ENCODE data around the gene CDH13.

CDH13 gene

DNA sequence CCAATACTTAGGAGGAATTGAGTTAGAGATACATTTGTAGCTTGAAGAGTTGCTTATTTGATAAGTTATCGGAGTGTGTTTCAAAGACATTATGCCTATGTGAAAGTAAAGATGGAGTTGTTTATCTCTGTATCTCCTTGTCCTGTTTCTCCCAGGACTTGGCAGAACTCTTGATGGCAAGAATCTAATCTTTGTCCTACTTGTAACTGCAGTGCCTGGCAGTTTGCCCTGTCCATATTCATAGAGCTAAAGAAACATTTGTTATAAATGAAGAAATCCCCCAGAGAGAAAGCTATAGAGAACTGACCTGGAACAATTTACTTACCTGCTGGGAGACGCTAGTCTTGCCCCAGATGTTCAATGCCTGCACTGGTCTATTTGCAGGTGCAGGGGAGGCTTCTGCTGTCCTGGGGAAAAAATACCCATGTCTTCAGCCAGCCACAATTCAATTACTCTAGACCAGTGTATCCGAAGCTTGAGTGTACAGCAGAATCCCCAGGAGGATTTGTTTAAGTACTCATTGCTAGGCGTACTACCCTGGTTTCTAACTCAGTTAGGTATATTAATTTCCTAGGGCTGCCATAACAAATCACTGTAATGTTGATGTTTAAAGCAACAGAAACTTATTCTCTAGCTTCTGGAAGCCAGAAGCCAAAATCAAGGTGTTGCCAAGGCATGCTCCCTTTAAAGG is 771.0 kb downstream of the CDH13 start:
- Histone ChIP-seq H2BK5ac (ENCODE audit: low read depth, low read length, poor library complexity, severe bottlenecking) (no peak overlapping the region), H3K4me3 (ENCODE audit: insufficient read depth in 1 of 2, low read depth in 1 of 2, low read length in 2 of 2) (no peak overlapping the region), H2BK12ac (ENCODE audit: low read length in 2 of 2) (no peak overlapping the region), H2BK120ac (ENCODE audit: low read depth, low read length) (no peak overlapping the region), H3K14ac (ENCODE audit: low read length in 2 of 2) (no peak overlapping the region), H2AFZ (ENCODE audit: low read depth, low read length) (no peak overlapping the region), H3K4me1 (ENCODE audit: control insufficient read depth, insufficient read depth, low read depth, low read length) (peaks cover 1% of the 10 kb centered on the region), H4K8ac (ENCODE audit: low read length) (no peak overlapping the region), H3K4me2 (ENCODE audit: low read length, poor library complexity, severe bottlenecking) (no peak overlapping the region), H3K23ac (ENCODE audit: low read length in 2 of 2) (no peak overlapping the region), H2AK5ac (ENCODE audit: low read length, severe bottlenecking) (no peak overlapping the region), H3K79me1 (replicated peaks; ENCODE audit: low read length, poor library complexity, severe bottlenecking) (peaks cover 2% of the 10 kb centered on the region), H3K4ac (ENCODE audit: low read depth in 1 of 2, low read length in 2 of 2) (no peak overlapping the region), H2BK15ac (ENCODE audit: low read depth, poor library complexity, severe bottlenecking) (no peak overlapping the region), H3K27ac (ENCODE audit: low read length, poor library complexity, severe bottlenecking) (no peak overlapping the region), H3K18ac (ENCODE audit: low read depth in 1 of 2, low read length in 2 of 2) (no peak overlapping the region), H3K27me3 (ENCODE audit: control insufficient read depth in 1 of 2, insufficient read depth in 1 of 2, low read length in 2 of 2) (no peaks in the 10 kb centered on the region), H4K91ac (ENCODE audit: low read length) (no peak overlapping the region), H3K36me3 (ENCODE audit: control insufficient read depth in 1 of 2, insufficient read depth in 2 of 2, low read depth in 1 of 2, low read length in 2 of 2) (no peaks in the 10 kb centered on the region), H3K9ac (ENCODE audit: low read length) (no peak overlapping the region), H3K9me3 (ENCODE audit: control insufficient read depth, low read length) (no peaks in the 10 kb centered on the region)
- no peak for DNase-seq
- WGBS, result 98% methylated on average over 2 of the region's 4 CpGs

DNA sequence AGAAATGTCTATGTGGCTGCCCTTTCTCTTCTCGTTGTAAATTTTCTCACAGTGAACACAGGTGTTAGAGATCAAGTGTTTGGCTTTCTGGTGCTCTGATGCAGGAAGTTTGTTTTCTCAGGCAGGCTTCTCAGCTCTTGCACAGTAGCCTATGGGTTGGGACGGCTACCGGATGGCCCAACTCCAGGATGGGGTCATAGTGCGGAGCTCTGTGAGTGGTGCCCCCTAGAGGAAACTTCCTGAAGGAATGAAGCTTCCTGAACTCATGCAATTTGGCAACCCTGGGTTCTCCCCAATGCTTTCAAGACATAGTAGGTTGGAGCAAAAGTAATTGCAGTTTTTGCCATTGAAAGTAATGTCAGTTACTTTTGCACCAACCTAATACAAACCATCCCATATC is 773.5 kb downstream of the CDH13 start:
- no peak overlapping the region for H2AK5ac ChIP-seq (ENCODE audit: low read length, severe bottlenecking)
- no peak for DNase-seq

DNA sequence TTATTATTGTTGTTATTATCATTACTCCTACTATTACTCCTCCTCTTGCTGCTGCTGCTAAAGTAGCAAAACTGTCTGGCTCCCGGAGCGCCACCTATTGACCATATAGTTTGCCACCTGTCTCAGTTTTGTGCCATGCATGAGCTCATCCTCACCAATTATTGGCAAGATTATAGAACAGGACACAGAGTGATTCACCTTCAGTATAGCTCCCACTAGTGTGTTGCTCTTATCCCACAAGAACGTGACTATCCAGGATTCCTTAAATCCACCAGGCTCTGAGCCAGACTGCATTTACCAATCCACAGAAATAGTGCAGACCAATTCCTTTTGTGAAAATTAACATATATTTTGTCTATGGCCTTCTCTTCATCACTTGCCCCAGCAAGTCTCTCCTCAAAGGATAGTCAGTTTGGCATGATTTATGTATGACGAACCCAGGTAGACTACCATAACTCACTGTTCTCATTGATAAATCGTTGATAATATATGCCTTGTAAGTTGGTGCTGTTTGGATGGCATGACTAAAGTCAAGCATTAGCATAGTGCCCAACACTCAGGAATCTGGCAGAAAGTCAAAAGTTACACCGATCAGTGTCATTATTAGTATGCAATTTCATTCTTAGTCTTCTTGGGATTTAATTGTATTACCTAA is 775.5 kb downstream of the CDH13 start:
- H3K4me3 ChIP-seq (ENCODE audit: insufficient read depth in 1 of 2, low read depth in 1 of 2, low read length in 2 of 2), result no peak overlapping the region
- no peaks in the 10 kb centered on the region for H3K9me3 ChIP-seq (ENCODE audit: control insufficient read depth, low read length)
- H2BK15ac ChIP-seq (ENCODE audit: low read depth, poor library complexity, severe bottlenecking), result no peak overlapping the region
- no peak overlapping the region for H2AFZ ChIP-seq (ENCODE audit: low read depth, low read length)
- peaks cover 7% of the 10 kb centered on the region for H3K4me1 ChIP-seq (ENCODE audit: control insufficient read depth, insufficient read depth, low read depth, low read length)
- H3K18ac ChIP-seq (ENCODE audit: low read depth in 1 of 2, low read length in 2 of 2), result no peak overlapping the region
- no peak overlapping the region for H4K8ac ChIP-seq (ENCODE audit: low read length)
- H2BK120ac ChIP-seq (ENCODE audit: low read depth, low read length), result no peak overlapping the region
- H3K27ac ChIP-seq (ENCODE audit: low read length, poor library complexity, severe bottlenecking), result no peak overlapping the region
- no peaks in the 10 kb centered on the region for H3K36me3 ChIP-seq (ENCODE audit: control insufficient read depth in 1 of 2, insufficient read depth in 2 of 2, low read depth in 1 of 2, low read length in 2 of 2)
- H2AK5ac ChIP-seq (ENCODE audit: low read length, severe bottlenecking), result no peak overlapping the region
- H2BK12ac ChIP-seq (ENCODE audit: low read length in 2 of 2), result no peak overlapping the region
- H3K23ac ChIP-seq (ENCODE audit: low read length in 2 of 2), result no peak overlapping the region
- no peak for DNase-seq
- peaks cover 2% of the 10 kb centered on the region for H3K79me1 ChIP-seq (replicated peaks; ENCODE audit: low read length, poor library complexity, severe bottlenecking)
- WGBS, result 89% methylated on average over 3 of the region's 6 CpGs
- H4K91ac ChIP-seq (ENCODE audit: low read length), result no peak overlapping the region
- no peak overlapping the region for H2BK5ac ChIP-seq (ENCODE audit: low read depth, low read length, poor library complexity, severe bottlenecking)
- H3K4me2 ChIP-seq (ENCODE audit: low read length, poor library complexity, severe bottlenecking), result no peak overlapping the region
- no peak overlapping the region for H3K4ac ChIP-seq (ENCODE audit: low read depth in 1 of 2, low read length in 2 of 2)
- H3K14ac ChIP-seq (ENCODE audit: low read length in 2 of 2), result no peak overlapping the region
- H3K27me3 ChIP-seq (ENCODE audit: control insufficient read depth in 1 of 2, insufficient read depth in 1 of 2, low read length in 2 of 2), result no peaks in the 10 kb centered on the region
- H3K9ac ChIP-seq (ENCODE audit: low read length), result no peak overlapping the region

More for the DNA sequence above, 773.5 kb downstream of the CDH13 start:
- no peak overlapping the region for H3K18ac ChIP-seq (ENCODE audit: low read depth in 1 of 2, low read length in 2 of 2)
- no peak overlapping the region for H4K8ac ChIP-seq (ENCODE audit: low read length)
- H2BK12ac ChIP-seq (ENCODE audit: low read length in 2 of 2), result no peak overlapping the region
- H4K91ac ChIP-seq (ENCODE audit: low read length), result no peak overlapping the region
- H3K4me3 ChIP-seq (ENCODE audit: insufficient read depth in 1 of 2, low read depth in 1 of 2, low read length in 2 of 2), result no peak overlapping the region
- H3K9ac ChIP-seq (ENCODE audit: low read length), result no peak overlapping the region
- H3K4ac ChIP-seq (ENCODE audit: low read depth in 1 of 2, low read length in 2 of 2), result no peak overlapping the region
- H3K79me1 ChIP-seq (replicated peaks; ENCODE audit: low read length, poor library complexity, severe bottlenecking), result peaks cover 2% of the 10 kb centered on the region
- H2AFZ ChIP-seq (ENCODE audit: low read depth, low read length), result no peak overlapping the region
- no peaks in the 10 kb centered on the region for H3K9me3 ChIP-seq (ENCODE audit: control insufficient read depth, low read length)
- H3K4me1 ChIP-seq (ENCODE audit: control insufficient read depth, insufficient read depth, low read depth, low read length), result peaks cover 3% of the 10 kb centered on the region
- no peak overlapping the region for H3K23ac ChIP-seq (ENCODE audit: low read length in 2 of 2)
- H3K27me3 ChIP-seq (ENCODE audit: control insufficient read depth in 1 of 2, insufficient read depth in 1 of 2, low read length in 2 of 2), result no peaks in the 10 kb centered on the region
- H3K36me3 ChIP-seq (ENCODE audit: control insufficient read depth in 1 of 2, insufficient read depth in 2 of 2, low read depth in 1 of 2, low read length in 2 of 2), result no peaks in the 10 kb centered on the region
- no peak overlapping the region for H2BK15ac ChIP-seq (ENCODE audit: low read depth, poor library complexity, severe bottlenecking)
- no peak overlapping the region for H2BK5ac ChIP-seq (ENCODE audit: low read depth, low read length, poor library complexity, severe bottlenecking)
- no peak overlapping the region for H3K14ac ChIP-seq (ENCODE audit: low read length in 2 of 2)
- no peak overlapping the region for H3K4me2 ChIP-seq (ENCODE audit: low read length, poor library complexity, severe bottlenecking)
- 83% methylated on average over 4 of the region's 4 CpGs for WGBS
- no peak overlapping the region for H3K27ac ChIP-seq (ENCODE audit: low read length, poor library complexity, severe bottlenecking)
- no peak overlapping the region for H2BK120ac ChIP-seq (ENCODE audit: low read depth, low read length)

DNA sequence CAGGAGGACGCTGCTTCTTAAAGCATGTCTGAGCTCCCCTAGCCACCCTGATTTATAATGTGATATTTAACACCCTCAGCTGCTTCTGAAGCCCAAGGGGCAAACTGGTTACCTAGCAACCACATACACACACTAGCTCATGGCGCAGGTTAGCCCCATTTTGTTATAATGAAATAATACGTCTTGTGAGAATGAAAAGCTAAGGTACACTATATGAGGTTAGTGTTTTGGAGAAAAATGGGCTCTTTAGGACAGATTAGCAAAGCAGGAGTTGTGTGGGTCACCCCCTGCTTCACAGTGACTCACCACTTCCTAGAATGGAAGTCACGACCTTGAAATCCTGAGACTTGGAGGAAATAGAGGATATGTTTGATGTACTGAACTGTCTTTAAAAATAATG is 776.2 kb downstream of the CDH13 start:
- H3K4ac ChIP-seq (ENCODE audit: low read depth in 1 of 2, low read length in 2 of 2), result no peak overlapping the region
- no peak overlapping the region for H3K18ac ChIP-seq (ENCODE audit: low read depth in 1 of 2, low read length in 2 of 2)
- no peak overlapping the region for H3K9ac ChIP-seq (ENCODE audit: low read length)
- H2BK15ac ChIP-seq (ENCODE audit: low read depth, poor library complexity, severe bottlenecking), result no peak overlapping the region
- peaks cover 2% of the 10 kb centered on the region for H3K79me1 ChIP-seq (replicated peaks; ENCODE audit: low read length, poor library complexity, severe bottlenecking)
- DNase-seq, result peak; percentile 60
- no peak overlapping the region for H2AFZ ChIP-seq (ENCODE audit: low read depth, low read length)
- H3K14ac ChIP-seq (ENCODE audit: low read length in 2 of 2), result no peak overlapping the region
- no peak overlapping the region for H2BK5ac ChIP-seq (ENCODE audit: low read depth, low read length, poor library complexity, severe bottlenecking)
- no peaks in the 10 kb centered on the region for H3K27me3 ChIP-seq (ENCODE audit: control insufficient read depth in 1 of 2, insufficient read depth in 1 of 2, low read length in 2 of 2)
- H3K27ac ChIP-seq (ENCODE audit: low read length, poor library complexity, severe bottlenecking), result peak overlapping the region; percentile 38
- H3K9me3 ChIP-seq (ENCODE audit: control insufficient read depth, low read length), result no peaks in the 10 kb centered on the region
- no peak overlapping the region for H2BK12ac ChIP-seq (ENCODE audit: low read length in 2 of 2)
- H2BK120ac ChIP-seq (ENCODE audit: low read depth, low read length), result no peak overlapping the region
- H4K91ac ChIP-seq (ENCODE audit: low read length), result no peak overlapping the region
- H2AK5ac ChIP-seq (ENCODE audit: low read length, severe bottlenecking), result no peak overlapping the region
- H3K4me1 ChIP-seq (ENCODE audit: control insufficient read depth, insufficient read depth, low read depth, low read length), result peaks cover 7% of the 10 kb centered on the region
- no peak overlapping the region for H4K8ac ChIP-seq (ENCODE audit: low read length)
- 63% methylated on average over 3 of the region's 4 CpGs for WGBS
- no peak overlapping the region for H3K4me2 ChIP-seq (ENCODE audit: low read length, poor library complexity, severe bottlenecking)
- no peak overlapping the region for H3K4me3 ChIP-seq (ENCODE audit: insufficient read depth in 1 of 2, low read depth in 1 of 2, low read length in 2 of 2)
- H3K36me3 ChIP-seq (ENCODE audit: control insufficient read depth in 1 of 2, insufficient read depth in 2 of 2, low read depth in 1 of 2, low read length in 2 of 2), result no peaks in the 10 kb centered on the region
- no peak overlapping the region for H3K23ac ChIP-seq (ENCODE audit: low read length in 2 of 2)
